SU-DHL-6 (cell line): ENCODE measurements around the gene LIPM.

Experiments used
- H2AFZ ChIP-seq: fragments of 200-600 bp; sonication (generic); 2 replicates; pipeline ENCODE4 v1.6.1; 2014; ENCODE audit warnings: low read depth, mild to moderate bottlenecking, moderate library complexity, mixed read lengths, antibody characterized with exemption, low read length; ENCODE audit not compliant: severe bottlenecking
- H3F3A ChIP-seq: fragments of 200-600 bp; shearing (Covaris generic); 2 replicates; pipeline ENCODE4 v1.6.0; 2016; ENCODE audit warnings: antibody characterized with exemption, mild to moderate bottlenecking; ENCODE audit not compliant: insufficient read depth
- H3K27ac ChIP-seq: fragments of 200-600 bp; sonication (generic); 2 replicates; pipeline ENCODE4 v1.5.1; 2016; ENCODE audit warnings: low read depth, mild to moderate bottlenecking, low read length, moderate library complexity, mixed read lengths
- H3K27me3 ChIP-seq: fragments of 200-600 bp; sonication (generic), shearing (Covaris generic); 2 replicates; pipeline ENCODE4 v1.6.0; 2014; ENCODE audit warnings: mild to moderate bottlenecking, low read length
- H3K36me3 ChIP-seq: fragments of 200-600 bp; sonication (generic); 2 replicates; pipeline ENCODE4 v1.6.1; 2014; ENCODE audit warnings: mild to moderate bottlenecking, low read length, mixed read lengths
- H3K4me2 ChIP-seq: fragments of 300-600, 200-600 bp; shearing (Covaris generic), sonication (generic); 2 replicates; pipeline ENCODE4 v1.6.0; 2014; ENCODE audit warnings: low read length, low read depth, mild to moderate bottlenecking; ENCODE audit not compliant: poor library complexity, severe bottlenecking
- H3K4me3 ChIP-seq: fragments of 200-600 bp; sonication (generic); 2 replicates; pipeline ENCODE4 v1.5.1; 2014; ENCODE audit warnings: antibody characterized with exemption, low read length, mild to moderate bottlenecking, mixed read lengths; ENCODE audit not compliant: insufficient read depth, poor library complexity, severe bottlenecking
- H3K79me2 ChIP-seq: fragments of 200-600 bp; sonication (generic); 2 replicates; pipeline ENCODE4 v1.6.1; 2014; ENCODE audit warnings: mild to moderate bottlenecking, low read length, moderate library complexity; ENCODE audit not compliant: insufficient read depth
- H3K9ac ChIP-seq: fragments of 200-600 bp; sonication (generic); 2 replicates; pipeline ENCODE4 v1.7.0; 2014; ENCODE audit warnings: mild to moderate bottlenecking, low read length
- H3K9me2 ChIP-seq: fragments of 200-600 bp; sonication (generic); replicated peaks from 2 replicates; pipeline ENCODE4 v1.6.1; 2014; ENCODE audit warnings: low read length; ENCODE audit not compliant: insufficient read depth
- H3K9me3 ChIP-seq: fragments of 200-600 bp; sonication (generic); 2 replicates; pipeline ENCODE4 v1.6.1; 2014; ENCODE audit warnings: low read length, mixed read lengths; ENCODE audit not compliant: insufficient read depth
- H4K20me1 ChIP-seq: fragments of 200-600 bp; sonication (generic); 2 replicates; pipeline ENCODE4 v1.6.1; 2014; ENCODE audit warnings: low read depth, mild to moderate bottlenecking, antibody characterized with exemption, low read length, moderate library complexity, mixed read lengths
- EZH2phosphoT487 ChIP-seq: fragments of 200-600 bp; sonication (generic), shearing (Covaris generic); conservative IDR thresholded peaks from 2 replicates; pipeline ENCODE4 v1.6.1; 2018; ENCODE audit warnings: mild to moderate bottlenecking, antibody characterized with exemption, low read length, moderate library complexity, mixed read lengths
- TF ChIP-seq, protein P1 (sequence below): fragments of 200-600 bp; sonication (generic); IDR thresholded peaks from one replicate; pipeline ENCODE4 v1.5.1; 2017; ENCODE audit warnings: antibody characterized with exemption, mild to moderate bottlenecking, low read length, moderate library complexity; ENCODE audit not compliant: insufficient read depth, poor library complexity, severe bottlenecking

The LIPM gene

DNA sequence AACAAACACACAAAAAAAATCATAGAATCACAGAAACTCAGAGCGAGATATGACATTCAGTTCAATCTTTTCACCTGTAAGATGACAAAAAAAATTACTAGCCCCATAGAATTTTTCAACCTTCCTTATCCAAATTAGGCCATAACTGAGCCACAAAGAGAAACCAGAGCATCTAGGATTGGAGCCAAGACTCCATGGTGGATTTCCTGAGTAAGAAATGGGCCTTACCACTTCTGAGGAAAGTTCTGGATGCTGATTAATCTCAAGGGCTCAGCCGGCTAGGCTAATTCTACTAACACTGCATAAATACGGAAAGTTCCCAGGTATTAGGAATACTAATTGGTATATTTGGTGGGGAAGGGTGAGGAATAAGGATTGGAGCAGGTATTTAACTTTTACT, 16.8 kb downstream of the LIPM start:
- H3K4me2 ChIP-seq: no peak overlapping the region
- H2AFZ ChIP-seq: no peak overlapping the region
- no peaks in the 10 kb centered on the region for H3K9me3 ChIP-seq
- H3K27me3 ChIP-seq: no peaks in the 10 kb centered on the region
- no peaks in the 10 kb centered on the region for H3K9me2 ChIP-seq
- H3K9ac ChIP-seq: no peak overlapping the region
- no peaks in the 10 kb centered on the region for H3K36me3 ChIP-seq
- H3K4me3 ChIP-seq: no peak overlapping the region
- H3K27ac ChIP-seq: no peak overlapping the region
- no peak for TF ChIP-seq EZH2phosphoT487
- TF ChIP-seq, protein P1, sequence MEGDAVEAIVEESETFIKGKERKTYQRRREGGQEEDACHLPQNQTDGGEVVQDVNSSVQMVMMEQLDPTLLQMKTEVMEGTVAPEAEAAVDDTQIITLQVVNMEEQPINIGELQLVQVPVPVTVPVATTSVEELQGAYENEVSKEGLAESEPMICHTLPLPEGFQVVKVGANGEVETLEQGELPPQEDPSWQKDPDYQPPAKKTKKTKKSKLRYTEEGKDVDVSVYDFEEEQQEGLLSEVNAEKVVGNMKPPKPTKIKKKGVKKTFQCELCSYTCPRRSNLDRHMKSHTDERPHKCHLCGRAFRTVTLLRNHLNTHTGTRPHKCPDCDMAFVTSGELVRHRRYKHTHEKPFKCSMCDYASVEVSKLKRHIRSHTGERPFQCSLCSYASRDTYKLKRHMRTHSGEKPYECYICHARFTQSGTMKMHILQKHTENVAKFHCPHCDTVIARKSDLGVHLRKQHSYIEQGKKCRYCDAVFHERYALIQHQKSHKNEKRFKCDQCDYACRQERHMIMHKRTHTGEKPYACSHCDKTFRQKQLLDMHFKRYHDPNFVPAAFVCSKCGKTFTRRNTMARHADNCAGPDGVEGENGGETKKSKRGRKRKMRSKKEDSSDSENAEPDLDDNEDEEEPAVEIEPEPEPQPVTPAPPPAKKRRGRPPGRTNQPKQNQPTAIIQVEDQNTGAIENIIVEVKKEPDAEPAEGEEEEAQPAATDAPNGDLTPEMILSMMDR: no peak
- no peaks in the 10 kb centered on the region for H4K20me1 ChIP-seq
- H3K79me2 ChIP-seq: no peaks in the 10 kb centered on the region
- H3F3A ChIP-seq: no peaks in the 10 kb centered on the region

- Histone ChIP-seq H3K36me3 (no peaks in the 10 kb centered on the region), H3K27me3 (no peaks in the 10 kb centered on the region), H3K9me2 (no peaks in the 10 kb centered on the region), H3K9me3 (no peaks in the 10 kb centered on the region), H2AFZ (no peak overlapping the region), H3K79me2 (no peaks in the 10 kb centered on the region), H3K4me2 (no peak overlapping the region), H3F3A (no peaks in the 10 kb centered on the region), H3K27ac (no peak overlapping the region), H3K9ac (no peak overlapping the region), H3K4me3 (no peak overlapping the region), H4K20me1 (no peaks in the 10 kb centered on the region)
- no peak for TF ChIP-seq EZH2phosphoT487
- TF ChIP-seq, protein P1: no peak
These were observed 18.3 kb downstream of the LIPM start for GRCh38 chr10:88820748-88821401.

GRCh38 chr10:88826388-88826787, 23.9 kb downstream of the LIPM start:
- no peak for TF ChIP-seq EZH2phosphoT487
- TF ChIP-seq, protein P1: no peak
- no peaks in the 10 kb centered on the region for H3K27me3 ChIP-seq
- H3K4me3 ChIP-seq: no peak overlapping the region
- H3K36me3 ChIP-seq: no peaks in the 10 kb centered on the region
- H3K9me3 ChIP-seq: no peaks in the 10 kb centered on the region
- H4K20me1 ChIP-seq: no peaks in the 10 kb centered on the region
- H3K9me2 ChIP-seq: no peaks in the 10 kb centered on the region
- no peak overlapping the region for H2AFZ ChIP-seq
- no peak overlapping the region for H3K27ac ChIP-seq
- no peak overlapping the region for H3K9ac ChIP-seq
- H3K4me2 ChIP-seq: no peak overlapping the region
- H3K79me2 ChIP-seq: no peaks in the 10 kb centered on the region
- H3F3A ChIP-seq: no peaks in the 10 kb centered on the region
